ENCODE measurements around the gene PTGS2. TPM values are rescaled to one million over a fixed set of nuclear protein-coding genes. Genes with fewer than 3 reads are reported as not detected.

The PTGS2 gene
- total RNA-seq, 2 experiments from 2014 or later = 2.8 to 2.9 TPM

GRCh38 chr1:186629341-186629740, 50.9 kb downstream of the PTGS2 start:
- H3K9me3 Mint-ChIP-seq = no peaks in the 10 kb centered on the region
- no peak overlapping the region for H3K4me3 Mint-ChIP-seq
- intact Hi-C loops (cut with micrococcal nuclease) = no loop called here
- no peaks in the 10 kb centered on the region for H3K4me1 Mint-ChIP-seq (ENCODE audit: low read depth)
- ChIA-PET CTCF (no interaction called here), POLR2A (no interaction called here)
- DNase-seq = no peak
- H3K27ac Mint-ChIP-seq = no peak overlapping the region
- H3K27me3 Mint-ChIP-seq = peaks cover 6% of the 10 kb centered on the region
- no peaks in the 10 kb centered on the region for H3K36me3 Mint-ChIP-seq

- H3K9me3 Mint-ChIP-seq = no peaks in the 10 kb centered on the region
- intact Hi-C loops (cut with micrococcal nuclease) = no loop called here
- peaks cover 6% of the 10 kb centered on the region for H3K27me3 Mint-ChIP-seq
- no peak overlapping the region for H3K4me3 Mint-ChIP-seq
- CTCF ChIA-PET = no interaction called here
- POLR2A ChIA-PET = no interaction called here
- no peak overlapping the region for H3K27ac Mint-ChIP-seq
- DNase-seq = no peak
- no peaks in the 10 kb centered on the region for H3K36me3 Mint-ChIP-seq
- H3K4me1 Mint-ChIP-seq (ENCODE audit: low read depth) = no peaks in the 10 kb centered on the region
These were observed 51.3 kb downstream of the PTGS2 start for GRCh38 chr1:186628910-186629309.

GRCh38 chr1:186627019-186627418, 53.2 kb downstream of the PTGS2 start:
- Mint-ChIP-seq H3K27ac (no peak overlapping the region), H3K4me3 (no peak overlapping the region), H3K4me1 (ENCODE audit: low read depth) (no peaks in the 10 kb centered on the region), H3K9me3 (no peaks in the 10 kb centered on the region), H3K27me3 (peaks cover 6% of the 10 kb centered on the region), H3K36me3 (no peaks in the 10 kb centered on the region)
- DNase-seq = no peak
- POLR2A ChIA-PET = no interaction called here
- CTCF ChIA-PET = no interaction called here
- intact Hi-C loops (cut with micrococcal nuclease) = no loop called here

GRCh38 chr1:186626356-186626932, 53.8 kb downstream of the PTGS2 start:
- CTCF ChIA-PET = no interaction called here
- POLR2A ChIA-PET = no interaction called here
- DNase-seq = no peak

GRCh38 chr1:186623551-186623950, 56.7 kb downstream of the PTGS2 start:
- ChIA-PET POLR2A (no interaction called here), CTCF (no interaction called here)
- H3K4me1 Mint-ChIP-seq (ENCODE audit: low read depth) = peaks cover 11% of the 10 kb centered on the region
- H3K27me3 Mint-ChIP-seq = peaks cover 1% of the 10 kb centered on the region
- H3K9me3 Mint-ChIP-seq = no peaks in the 10 kb centered on the region
- no peak overlapping the region for H3K4me3 Mint-ChIP-seq
- no peaks in the 10 kb centered on the region for H3K36me3 Mint-ChIP-seq
- H3K27ac Mint-ChIP-seq = no peak overlapping the region
- no peak for DNase-seq
- intact Hi-C loops (cut with micrococcal nuclease) = no loop called here

More at GRCh38 chr1:186626356-186626932, 53.8 kb downstream of the PTGS2 start:
- no peaks in the 10 kb centered on the region for H3K4me1 Mint-ChIP-seq (ENCODE audit: low read depth)
- H3K27me3 Mint-ChIP-seq = peaks cover 6% of the 10 kb centered on the region
- H3K27ac Mint-ChIP-seq = no peak overlapping the region
- no peak overlapping the region for H3K4me3 Mint-ChIP-seq
- no peaks in the 10 kb centered on the region for H3K36me3 Mint-ChIP-seq
- intact Hi-C loops (cut with micrococcal nuclease) = no loop called here
- no peaks in the 10 kb centered on the region for H3K9me3 Mint-ChIP-seq

Other genes with a start within 250 kb of the PTGS2 start
- not detected for gene PDC, start 219.3 kb downstream of the PTGS2 start, total RNA-seq
- gene PLA2G4A, start 148.5 kb upstream of the PTGS2 start, total RNA-seq = 1 to 10 TPM in 1 of 2 experiments, under 1 TPM in 1; 0.97 to 1.1 TPM